PC-9 (cell line): ENCODE measurements around the gene CDR2L. TPM values are rescaled to one million over a fixed set of nuclear protein-coding genes. Genes with fewer than 3 reads are reported as not detected.
"Not testable (repeated sequence)": the region's sequence is repeated elsewhere in the genome, so short reads cannot be mapped to it uniquely, and the experiment has no call there.

ENCODE experiments used
- BruUV-seq: library from RNA; stranded (reverse); fragments of 400-500 nt; replicated peaks from 2 replicates; lab custom pipeline; 2021; lab: Mats Ljungman, UMichigan
- CTCF ChIA-PET: fragments of 300-600 bp; sonication (Branson Sonifier 250); formaldehyde crosslinking; loops from one replicate; lab custom pipeline; 2022; ENCODE audit warnings: antibody characterized with exemption; lab: Charles Lee
- POLR2A ChIA-PET: fragments of 300-600 bp; sonication (Branson Sonifier 250); formaldehyde crosslinking; loops from one replicate; lab custom pipeline; 2022; ENCODE audit warnings: antibody characterized with exemption; ENCODE audit not compliant: unreplicated experiment; lab: Charles Lee
- DNase-seq, 2 experiments: peaks; one replicate each; pipeline versions ENCODE4 v3.0.0 to v3.0.0-alpha.2; 2015 to 2022; ENCODE audit warnings: mixed read lengths in 1 of 2
- H2AFZ ChIP-seq: fragments of 200-600 bp; sonication (generic); 2 replicates; pipeline ENCODE4 v1.8.1; 2017; ENCODE audit warnings: antibody characterized with exemption
- H3F3A ChIP-seq: fragments of 200-600 bp; sonication (generic); 2 replicates; pipeline ENCODE4 v1.8.1; 2017; ENCODE audit warnings: antibody characterized with exemption, mild to moderate bottlenecking, low read depth; ENCODE audit not compliant: insufficient read depth
- H3K27ac ChIP-seq: fragments of 200-600 bp; sonication (generic); 2 replicates; pipeline ENCODE4 v1.6.1; 2016; ENCODE audit warnings: mixed run types
- H3K27me3 ChIP-seq: fragments of 200-600 bp; sonication (generic); 2 replicates; pipeline ENCODE4 v1.6.1; 2016; ENCODE audit warnings: low read depth, mixed run types; ENCODE audit not compliant: insufficient read depth
- H3K36me3 ChIP-seq: fragments of 200-600 bp; sonication (generic); 2 replicates; pipeline ENCODE4 v1.6.1; 2016; ENCODE audit warnings: low read depth, mixed run types
- H3K4me1 ChIP-seq: fragments of 200-600 bp; sonication (generic); replicated peaks from 2 replicates; pipeline ENCODE4 v1.6.1; 2016; ENCODE audit warnings: mixed run types; ENCODE audit not compliant: insufficient read depth
- H3K4me2 ChIP-seq: fragments of 200-600 bp; sonication (generic); 2 replicates; pipeline ENCODE4 v1.6.1; 2017; ENCODE audit warnings: mixed run types
- H3K4me3 ChIP-seq: fragments of 200-600 bp; sonication (generic); 2 replicates; pipeline ENCODE4 v1.6.1; 2016; ENCODE audit warnings: mixed run types
- H3K79me2 ChIP-seq: fragments of 200-600 bp; sonication (generic); 2 replicates; pipeline ENCODE4 v1.6.1; 2017; ENCODE audit warnings: low read depth, mixed run types
- H3K9me2 ChIP-seq: fragments of 200-600 bp; sonication (generic); 2 replicates; pipeline ENCODE4 v1.8.1; 2017; ENCODE audit warnings: mild to moderate bottlenecking; ENCODE audit not compliant: insufficient read depth
- H3K9me3 ChIP-seq: fragments of 200-600 bp; sonication (generic); 2 replicates; pipeline ENCODE4 v1.8.1; 2016; ENCODE audit warnings: low read depth; ENCODE audit not compliant: insufficient read depth
- H4K20me1 ChIP-seq: fragments of 200-600 bp; sonication (generic); 2 replicates; pipeline ENCODE4 v1.8.1; 2017; ENCODE audit not compliant: insufficient read depth
- CTCF ChIP-seq: fragments of 200-600 bp; sonication (generic); conservative IDR thresholded peaks from 2 replicates; pipeline ENCODE4 v1.6.1; 2017; ENCODE audit warnings: mixed run types, antibody characterized with exemption, mild to moderate bottlenecking, moderate library complexity
- EZH2 ChIP-seq: fragments of 200-600 bp; sonication (generic); IDR thresholded peaks from 2 replicates; pipeline ENCODE4 v1.8.0; 2017; ENCODE audit warnings: antibody characterized with exemption, low read depth
- intact Hi-C: fragments of 100-400 bp; cut with micrococcal nuclease; formaldehyde crosslinking; loops from one replicate; pipeline ENCODE4 v1.10.0; 2022; ENCODE audit not compliant: unreplicated experiment
- total RNA-seq: library from RNA; stranded (reverse); gene quantifications from 2 replicates; pipeline ENCODE4 v1.2.3, GENCODE V29; 2021

Gene CDR2L
- total RNA-seq, 1 experiment from 2014 or later: 15.1 TPM

- Histone ChIP-seq H3F3A (peaks cover 9% of the 10 kb centered on the region; the same call in 1 of the 2 replicates), H4K20me1 (no peaks in the 10 kb centered on the region), H3K27ac (no peak overlapping the region), H3K4me3 (no peak overlapping the region), H3K79me2 (peaks cover 17% of the 10 kb centered on the region), H3K4me1 (peaks cover 27% of the 10 kb centered on the region), H3K9me3 (no peaks in the 10 kb centered on the region), H3K9me2 (no peaks in the 10 kb centered on the region), H3K4me2 (no peak overlapping the region), H3K27me3 (no peaks in the 10 kb centered on the region), H2AFZ (no peak overlapping the region), H3K36me3 (no peaks in the 10 kb centered on the region)
- POLR2A ChIA-PET: no interaction called here
- no peak for DNase-seq
- no TSS peak for BruUV-seq
- intact Hi-C loops: loop anchor here (5.0 kb wide), 1 partner anchor 82 kb away; the partner anchor contains the start of genes ATP5PD and KCTD2
- TF ChIP-seq CTCF (no peak), EZH2 (no peak)
- CTCF ChIA-PET: no interaction called here
Measured at GRCh38 chr17:74964988-74965622, 22.3 kb upstream of the CDR2L start.

- Histone ChIP-seq H3K4me3 (peak overlapping the region; percentile 31; the same call in 1 of the 2 replicates), H4K20me1 (no peaks in the 10 kb centered on the region), H3F3A (no peaks in the 10 kb centered on the region; the same call in 1 of the 2 replicates), H3K79me2 (peaks cover 34% of the 10 kb centered on the region), H2AFZ (no peak overlapping the region), H3K9me3 (no peaks in the 10 kb centered on the region), H3K9me2 (no peaks in the 10 kb centered on the region), H3K27me3 (0 out of 2 replicates have a peak, but pooled peaks cover 3% of the 10 kb centered on the region), H3K27ac (peak overlapping the region; percentile 50), H3K4me2 (peak overlapping the region; percentile 77), H3K4me1 (peaks cover 43% of the 10 kb centered on the region), H3K36me3 (no peaks in the 10 kb centered on the region)
- ChIA-PET POLR2A (interaction anchor here (0.9 to 1.2 kb wide), 2 partner anchors 19 to 64 kb away, joined by 3 to 4 read pairs; partner anchors contain the start of gene CDR2L), CTCF (interaction anchor here (0.5 to 1.0 kb wide), 3 partner anchors 203 to 666 kb away, joined by 3 read pairs; no protein-coding TSS in a partner anchor)
- no TSS peak for BruUV-seq
- peak; percentile 84 to 86 for DNase-seq
- TF ChIP-seq CTCF (no peak), EZH2 (no peak)
- intact Hi-C loops: loop anchor here (2.0 kb wide), 2 partner anchors 40 to 64 kb away; no protein-coding TSS in a partner anchor
Measured at GRCh38 chr17:74968361-74968780, 19.1 kb upstream of the CDR2L start.

DNA sequence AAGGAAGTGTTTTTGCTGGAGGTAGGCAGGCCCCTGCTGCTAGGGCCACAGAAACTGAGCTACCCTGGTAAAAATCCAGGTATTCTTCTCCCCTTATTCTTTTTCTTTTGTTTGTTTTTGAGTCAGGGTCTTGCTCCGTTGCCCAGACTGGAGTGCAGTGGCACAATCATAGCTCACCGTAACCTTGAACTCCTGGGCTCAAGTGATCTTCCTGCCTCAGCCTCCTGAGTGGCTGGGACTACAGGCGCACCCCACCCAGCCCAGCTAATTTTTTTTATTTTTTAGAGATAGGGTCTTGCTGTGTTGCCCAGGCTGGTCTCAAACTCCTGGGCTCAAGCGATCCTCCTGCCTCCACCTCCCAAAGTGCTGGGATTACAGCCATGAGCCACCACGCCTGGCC, 17.9 kb upstream of the CDR2L start:
- not testable (repeated sequence) for H4K20me1 ChIP-seq, H3K9me2 ChIP-seq, H3K36me3 ChIP-seq, H3K27ac ChIP-seq, H3K4me3 ChIP-seq, H3F3A ChIP-seq, DNase-seq, H3K27me3 ChIP-seq, H3K9me3 ChIP-seq, BruUV-seq, H2AFZ ChIP-seq
- Histone ChIP-seq H3K4me1 (peaks cover 43% of the 10 kb centered on the region), H3K79me2 (peaks cover 34% of the 10 kb centered on the region), H3K4me2 (peak overlapping the region; percentile 77)
- intact Hi-C loops: loop anchor here (2.0 kb wide), 2 partner anchors 39 to 63 kb away; no protein-coding TSS in a partner anchor
- CTCF ChIA-PET: interaction anchor here (0.6 kb wide), 1 partner anchor 346 kb away, joined by 5 read pairs; no protein-coding TSS in a partner anchor
- POLR2A ChIA-PET: interaction anchor here (0.6 kb wide), 1 partner anchor 1200 kb away, joined by 16 read pairs; no protein-coding TSS in a partner anchor
